ENCODE measurements around the gene SMYD3.

GRCh38 chr1:245895455-245895959, 611.6 kb downstream of the SMYD3 start:
- no peak for TF ChIP-seq CTCF (IDR thresholded peaks at IDR 0.05)
- no peak for TF ChIP-seq POLR2AphosphoS5 (IDR thresholded peaks at IDR 0.05; ENCODE audit: low read depth, low read length)

All from Panc1 (cell line).